ENCODE data around the gene TTLL1.

The TTLL1 gene

GRCh38 chr22:43014316-43014868, 74.8 kb downstream of the TTLL1 start:
- TF ChIP-seq FOXP2 (optimal IDR thresholded peaks at IDR 0.05; ENCODE audit: borderline replicate concordance, extremely low read depth, extremely low read length, insufficient read depth) (no peak), REST (IDR thresholded peaks at IDR 0.05; ENCODE audit: insufficient read depth in 1 of 2, low read depth in 2 of 2, low read length in 2 of 2) (no peak), TAF1 (IDR thresholded peaks at IDR 0.05; ENCODE audit: borderline replicate concordance, insufficient read depth, low read length) (no peak), POLR2AphosphoS5 (IDR thresholded peaks at IDR 0.05; ENCODE audit: low read depth, low read length) (no peak), SIN3A (IDR thresholded peaks at IDR 0.05; ENCODE audit: borderline replicate concordance, insufficient read depth, low read length) (no peak)

DNA sequence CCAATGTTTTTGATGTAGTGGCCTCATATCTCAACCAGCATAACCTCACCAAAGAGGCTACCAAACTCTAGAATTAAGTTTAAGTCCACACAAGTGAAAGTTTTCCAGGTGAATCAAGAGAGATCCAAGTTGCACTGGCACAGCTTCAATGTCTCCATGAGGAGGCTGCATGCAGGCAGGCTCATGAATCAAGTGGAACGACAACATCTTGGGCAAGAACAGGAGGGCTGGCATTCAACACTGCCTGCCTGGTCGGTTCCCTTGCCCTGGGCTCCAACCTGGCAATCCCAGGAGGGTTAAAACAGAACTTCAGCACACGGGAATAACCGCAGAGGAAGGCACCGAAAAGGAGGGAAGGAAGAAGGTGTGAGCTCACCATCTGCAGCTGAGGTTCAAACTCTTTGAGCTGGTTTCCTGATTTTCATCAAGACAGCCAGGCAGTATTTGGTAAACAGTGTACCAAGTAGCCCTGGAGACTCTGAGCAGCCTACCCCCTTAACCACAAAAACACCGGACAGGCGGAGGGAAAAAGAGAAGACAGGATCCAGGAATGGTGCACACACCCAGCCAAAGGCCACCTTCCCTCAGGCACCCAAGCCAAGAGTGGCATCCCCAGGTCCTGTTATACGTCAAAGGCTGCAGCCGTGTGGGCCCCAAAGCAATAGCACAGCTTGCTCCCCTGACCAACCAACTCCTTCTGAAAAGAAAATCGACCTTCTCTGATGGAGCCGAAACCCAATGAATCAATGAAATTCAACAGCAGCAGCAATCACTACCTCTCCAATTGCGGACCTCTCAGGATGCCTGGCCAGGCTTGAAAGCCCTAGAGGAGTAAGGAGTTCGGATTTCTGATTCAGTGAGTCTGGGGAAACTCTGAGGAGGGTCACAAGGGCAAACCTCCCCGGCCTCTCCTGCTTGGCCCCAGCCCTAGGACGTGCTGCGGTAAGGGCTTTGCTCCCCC, 75.6 kb downstream of the TTLL1 start:
- no peak for TF ChIP-seq POLR2AphosphoS5 (IDR thresholded peaks at IDR 0.05; ENCODE audit: low read depth, low read length)

DNA sequence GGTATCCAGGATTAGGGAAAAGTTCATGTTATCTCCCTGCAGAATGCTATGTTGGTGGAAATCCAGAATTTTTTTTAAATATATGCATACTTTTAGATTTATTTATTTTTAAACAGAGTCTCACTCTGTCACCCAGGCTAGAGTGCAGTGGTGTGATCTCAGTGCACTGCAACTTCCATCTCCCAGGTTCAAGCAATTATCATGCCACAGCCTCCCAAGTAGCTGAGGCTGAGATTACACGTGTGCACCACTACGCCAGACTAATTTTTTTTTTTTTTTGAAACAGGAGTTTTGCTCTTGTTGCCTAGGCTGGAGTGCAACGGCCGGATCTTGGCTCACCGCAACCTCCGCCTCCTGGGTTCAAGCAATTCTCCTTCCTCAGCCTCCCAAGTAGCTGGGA, 76.8 kb downstream of the TTLL1 start:
- no peak for TF ChIP-seq FOXP2 (optimal IDR thresholded peaks at IDR 0.05; ENCODE audit: borderline replicate concordance, extremely low read depth, extremely low read length, insufficient read depth)
- no peak for TF ChIP-seq REST (IDR thresholded peaks at IDR 0.05; ENCODE audit: insufficient read depth in 1 of 2, low read depth in 2 of 2, low read length in 2 of 2)
- TF ChIP-seq SIN3A (IDR thresholded peaks at IDR 0.05; ENCODE audit: borderline replicate concordance, insufficient read depth, low read length): no peak

GRCh38 chr22:43011079-43011478, 78.1 kb downstream of the TTLL1 start:
- TF ChIP-seq SIN3A (IDR thresholded peaks at IDR 0.05; ENCODE audit: borderline replicate concordance, insufficient read depth, low read length) (no peak), POLR2AphosphoS5 (IDR thresholded peaks at IDR 0.05; ENCODE audit: low read depth, low read length) (no peak), REST (IDR thresholded peaks at IDR 0.05; ENCODE audit: insufficient read depth in 1 of 2, low read depth in 2 of 2, low read length in 2 of 2) (no peak), FOXP2 (optimal IDR thresholded peaks at IDR 0.05; ENCODE audit: borderline replicate concordance, extremely low read depth, extremely low read length, insufficient read depth) (no peak), TAF1 (IDR thresholded peaks at IDR 0.05; ENCODE audit: borderline replicate concordance, insufficient read depth, low read length) (no peak)

- TF ChIP-seq POLR2AphosphoS5 (IDR thresholded peaks at IDR 0.05; ENCODE audit: low read depth, low read length) (no peak), FOXP2 (optimal IDR thresholded peaks at IDR 0.05; ENCODE audit: borderline replicate concordance, extremely low read depth, extremely low read length, insufficient read depth) (no peak), TAF1 (IDR thresholded peaks at IDR 0.05; ENCODE audit: borderline replicate concordance, insufficient read depth, low read length) (no peak), SIN3A (IDR thresholded peaks at IDR 0.05; ENCODE audit: borderline replicate concordance, insufficient read depth, low read length) (no peak), REST (IDR thresholded peaks at IDR 0.05; ENCODE audit: insufficient read depth in 1 of 2, low read depth in 2 of 2, low read length in 2 of 2) (no peak)
Measured at GRCh38 chr22:43009444-43009843, 79.7 kb downstream of the TTLL1 start.

All from PFSK-1 (cell line).